ENCODE data around the gene USP50.

GRCh38 chr15:50594311-50594710 lies 47.8 kb upstream of the USP50 start:
- TF ChIP-seq, protein P1, sequence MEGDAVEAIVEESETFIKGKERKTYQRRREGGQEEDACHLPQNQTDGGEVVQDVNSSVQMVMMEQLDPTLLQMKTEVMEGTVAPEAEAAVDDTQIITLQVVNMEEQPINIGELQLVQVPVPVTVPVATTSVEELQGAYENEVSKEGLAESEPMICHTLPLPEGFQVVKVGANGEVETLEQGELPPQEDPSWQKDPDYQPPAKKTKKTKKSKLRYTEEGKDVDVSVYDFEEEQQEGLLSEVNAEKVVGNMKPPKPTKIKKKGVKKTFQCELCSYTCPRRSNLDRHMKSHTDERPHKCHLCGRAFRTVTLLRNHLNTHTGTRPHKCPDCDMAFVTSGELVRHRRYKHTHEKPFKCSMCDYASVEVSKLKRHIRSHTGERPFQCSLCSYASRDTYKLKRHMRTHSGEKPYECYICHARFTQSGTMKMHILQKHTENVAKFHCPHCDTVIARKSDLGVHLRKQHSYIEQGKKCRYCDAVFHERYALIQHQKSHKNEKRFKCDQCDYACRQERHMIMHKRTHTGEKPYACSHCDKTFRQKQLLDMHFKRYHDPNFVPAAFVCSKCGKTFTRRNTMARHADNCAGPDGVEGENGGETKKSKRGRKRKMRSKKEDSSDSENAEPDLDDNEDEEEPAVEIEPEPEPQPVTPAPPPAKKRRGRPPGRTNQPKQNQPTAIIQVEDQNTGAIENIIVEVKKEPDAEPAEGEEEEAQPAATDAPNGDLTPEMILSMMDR (IDR thresholded peaks at IDR 0.05) = no peak
- TF ChIP-seq POLR2A (IDR thresholded peaks at IDR 0.05) = no peak

Measured in thyroid gland (tissue), 4 donors.